Measurements from ENCODE around the gene SIK2.

SIK2 gene

GRCh38 chr11:111589886-111590499, 12.3 kb upstream of the SIK2 start:
- Mint-ChIP-seq H3K9me3 (no peaks in the 10 kb centered on the region), H3K4me1 (no peaks in the 10 kb centered on the region), H3K27me3 (no peaks in the 10 kb centered on the region), H3K4me3 (no peak overlapping the region), H3K27ac (ENCODE audit: low read depth) (no peak overlapping the region), H3K36me3 (ENCODE audit: insufficient read depth) (peaks cover 2% of the 10 kb centered on the region)
- DNase-seq (ENCODE audit: low spot score in 2 of 2), result no peak
- no peak for ATAC-seq (replicated peaks; ENCODE audit: extremely low read depth, poor library complexity, severe bottlenecking)

GRCh38 chr11:111591187-111591960, 10.9 kb upstream of the SIK2 start:
- no peak for ATAC-seq (replicated peaks; ENCODE audit: extremely low read depth, poor library complexity, severe bottlenecking)

GRCh38 chr11:111592491-111592890, 9.8 kb upstream of the SIK2 start:
- DNase-seq (ENCODE audit: low spot score in 2 of 2), result no peak
- Mint-ChIP-seq H3K4me3 (no peak overlapping the region), H3K36me3 (ENCODE audit: insufficient read depth) (peaks cover 2% of the 10 kb centered on the region), H3K9me3 (no peaks in the 10 kb centered on the region), H3K4me1 (no peaks in the 10 kb centered on the region), H3K27ac (ENCODE audit: low read depth) (no peak overlapping the region), H3K27me3 (no peaks in the 10 kb centered on the region)
- ATAC-seq (replicated peaks; ENCODE audit: extremely low read depth, poor library complexity, severe bottlenecking), result no peak

More at GRCh38 chr11:111591187-111591960, 10.9 kb upstream of the SIK2 start:
- no peak overlapping the region for H3K4me3 Mint-ChIP-seq
- no peaks in the 10 kb centered on the region for H3K9me3 Mint-ChIP-seq
- H3K36me3 Mint-ChIP-seq (ENCODE audit: insufficient read depth), result peaks cover 2% of the 10 kb centered on the region
- no peak for DNase-seq (ENCODE audit: low spot score in 2 of 2)
- no peak overlapping the region for H3K27ac Mint-ChIP-seq (ENCODE audit: low read depth)
- no peaks in the 10 kb centered on the region for H3K27me3 Mint-ChIP-seq
- H3K4me1 Mint-ChIP-seq, result no peaks in the 10 kb centered on the region

- ATAC-seq (replicated peaks; ENCODE audit: extremely low read depth, poor library complexity, severe bottlenecking) (no peak), DNase-seq (ENCODE audit: low spot score in 2 of 2) (no peak)
- Mint-ChIP-seq H3K27ac (ENCODE audit: low read depth) (no peak overlapping the region), H3K36me3 (ENCODE audit: insufficient read depth) (peaks cover 3% of the 10 kb centered on the region), H3K4me1 (peaks cover 7% of the 10 kb centered on the region), H3K4me3 (no peak overlapping the region), H3K27me3 (no peaks in the 10 kb centered on the region), H3K9me3 (no peaks in the 10 kb centered on the region)
Measured at GRCh38 chr11:111596319-111596718, 5.9 kb upstream of the SIK2 start.

- no peak for DNase-seq (ENCODE audit: low spot score in 2 of 2)
- Mint-ChIP-seq H3K27me3 (no peaks in the 10 kb centered on the region), H3K4me1 (peaks cover 15% of the 10 kb centered on the region), H3K4me3 (no peak overlapping the region), H3K9me3 (no peaks in the 10 kb centered on the region), H3K27ac (ENCODE audit: low read depth) (peak overlapping the region; percentile 89), H3K36me3 (ENCODE audit: insufficient read depth) (peaks cover 13% of the 10 kb centered on the region)
- no peak for ATAC-seq (replicated peaks; ENCODE audit: extremely low read depth, poor library complexity, severe bottlenecking)
Measured at GRCh38 chr11:111598148-111598547, 4.1 kb upstream of the SIK2 start.

- Mint-ChIP-seq H3K4me3 (no peak overlapping the region), H3K27me3 (no peaks in the 10 kb centered on the region), H3K9me3 (no peaks in the 10 kb centered on the region), H3K4me1 (peaks cover 19% of the 10 kb centered on the region), H3K36me3 (ENCODE audit: insufficient read depth) (peaks cover 17% of the 10 kb centered on the region), H3K27ac (ENCODE audit: low read depth) (peak overlapping the region; percentile 89)
- DNase-seq (ENCODE audit: low spot score in 2 of 2) (no peak), ATAC-seq (replicated peaks; ENCODE audit: extremely low read depth, poor library complexity, severe bottlenecking) (no peak)
Measured at GRCh38 chr11:111598559-111598958, 3.7 kb upstream of the SIK2 start.

- DNase-seq (ENCODE audit: low spot score in 2 of 2), result no peak
- Mint-ChIP-seq H3K4me3 (peak overlapping the region; percentile 97), H3K4me1 (peaks cover 33% of the 10 kb centered on the region), H3K9me3 (no peaks in the 10 kb centered on the region), H3K27me3 (no peaks in the 10 kb centered on the region), H3K36me3 (ENCODE audit: insufficient read depth) (peaks cover 20% of the 10 kb centered on the region), H3K27ac (ENCODE audit: low read depth) (peak overlapping the region; percentile 96)
- ATAC-seq (replicated peaks; ENCODE audit: extremely low read depth, poor library complexity, severe bottlenecking), result no peak
Measured at GRCh38 chr11:111601636-111601978, 642 bp upstream of the SIK2 start.

GRCh38 chr11:111602865-111603610, 789 bp downstream of the SIK2 start:
- peak; percentile 15 for ATAC-seq (replicated peaks; ENCODE audit: extremely low read depth, poor library complexity, severe bottlenecking)
- peak in 1 of 2 donors; percentile 13 for DNase-seq (ENCODE audit: low spot score in 2 of 2)

GRCh38 chr11:111603611-111604130, 1.4 kb downstream of the SIK2 start:
- Mint-ChIP-seq H3K9me3 (no peaks in the 10 kb centered on the region), H3K27me3 (no peaks in the 10 kb centered on the region), H3K4me3 (peak overlapping the region; percentile 97), H3K36me3 (ENCODE audit: insufficient read depth) (peaks cover 20% of the 10 kb centered on the region), H3K27ac (ENCODE audit: low read depth) (peak overlapping the region; percentile 96), H3K4me1 (peaks cover 26% of the 10 kb centered on the region)
- no peak for ATAC-seq (replicated peaks; ENCODE audit: extremely low read depth, poor library complexity, severe bottlenecking)
- no peak for DNase-seq (ENCODE audit: low spot score in 2 of 2)

More at GRCh38 chr11:111602865-111603610, 789 bp downstream of the SIK2 start:
- no peaks in the 10 kb centered on the region for H3K27me3 Mint-ChIP-seq
- H3K4me3 Mint-ChIP-seq, result peak overlapping the region; percentile 97
- peaks cover 20% of the 10 kb centered on the region for H3K36me3 Mint-ChIP-seq (ENCODE audit: insufficient read depth)
- no peaks in the 10 kb centered on the region for H3K9me3 Mint-ChIP-seq
- peak overlapping the region; percentile 96 for H3K27ac Mint-ChIP-seq (ENCODE audit: low read depth)
- peaks cover 28% of the 10 kb centered on the region for H3K4me1 Mint-ChIP-seq

GRCh38 chr11:111604392-111605009, 2.3 kb downstream of the SIK2 start:
- Mint-ChIP-seq H3K4me3 (peak overlapping the region; percentile 97), H3K9me3 (no peaks in the 10 kb centered on the region), H3K27ac (ENCODE audit: low read depth) (no peak overlapping the region), H3K4me1 (peaks cover 26% of the 10 kb centered on the region), H3K36me3 (ENCODE audit: insufficient read depth) (peaks cover 22% of the 10 kb centered on the region), H3K27me3 (no peaks in the 10 kb centered on the region)
- no peak for DNase-seq (ENCODE audit: low spot score in 2 of 2)
- ATAC-seq (replicated peaks; ENCODE audit: extremely low read depth, poor library complexity, severe bottlenecking), result no peak

GRCh38 chr11:111605681-111606080, 3.4 kb downstream of the SIK2 start:
- Mint-ChIP-seq H3K27me3 (no peaks in the 10 kb centered on the region), H3K9me3 (no peaks in the 10 kb centered on the region), H3K4me3 (no peak overlapping the region), H3K36me3 (ENCODE audit: insufficient read depth) (peaks cover 22% of the 10 kb centered on the region), H3K4me1 (peaks cover 26% of the 10 kb centered on the region), H3K27ac (ENCODE audit: low read depth) (no peak overlapping the region)
- no peak for ATAC-seq (replicated peaks; ENCODE audit: extremely low read depth, poor library complexity, severe bottlenecking)
- no peak for DNase-seq (ENCODE audit: low spot score in 2 of 2)

- peaks cover 21% of the 10 kb centered on the region for H3K4me1 Mint-ChIP-seq
- H3K36me3 Mint-ChIP-seq (ENCODE audit: insufficient read depth), result peaks cover 18% of the 10 kb centered on the region
- H3K9me3 Mint-ChIP-seq, result no peaks in the 10 kb centered on the region
- no peak overlapping the region for H3K27ac Mint-ChIP-seq (ENCODE audit: low read depth)
- ATAC-seq (replicated peaks; ENCODE audit: extremely low read depth, poor library complexity, severe bottlenecking) (no peak), DNase-seq (ENCODE audit: low spot score in 2 of 2) (no peak)
- H3K4me3 Mint-ChIP-seq, result no peak overlapping the region
- H3K27me3 Mint-ChIP-seq, result no peaks in the 10 kb centered on the region
Measured at GRCh38 chr11:111606986-111607385, 4.7 kb downstream of the SIK2 start.

Measured in central memory CD8-positive, alpha-beta T cell (primary cell).